Activated T-helper 1 cell treated with Interleukin-2 at 50 U/mL for 16 hours (primary cell): ENCODE measurements around the gene PHAX.
"Not testable (repeated sequence)": the region's sequence is repeated elsewhere in the genome, so short reads cannot be mapped to it uniquely, and the experiment has no call there.

Experiments used
- DNase-seq: peaks from one replicate; pipeline ENCODE4 v3.0.0-alpha.2; 2020; ENCODE audit warnings: low read depth

The PHAX gene

DNA sequence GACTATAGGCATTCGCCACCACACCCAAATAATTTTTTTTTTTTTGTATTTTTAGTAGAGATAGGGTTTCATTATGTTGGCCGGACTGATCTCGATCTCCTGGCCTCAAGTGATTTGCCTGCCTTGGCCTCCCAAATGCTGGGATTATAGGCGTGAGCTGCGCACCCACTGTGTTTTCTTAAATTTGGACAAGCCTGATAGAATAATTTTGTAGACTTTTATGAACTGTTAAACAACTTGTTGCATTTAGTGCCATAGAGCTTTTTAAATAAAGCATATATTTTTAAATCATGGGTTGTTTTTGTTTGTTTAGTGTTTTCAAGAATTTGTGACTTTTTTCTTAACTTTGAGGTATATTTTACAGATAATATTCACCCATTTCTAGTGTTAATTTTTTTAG is 4.8 kb downstream of the PHAX start:
- DNase-seq, result no peak

DNA sequence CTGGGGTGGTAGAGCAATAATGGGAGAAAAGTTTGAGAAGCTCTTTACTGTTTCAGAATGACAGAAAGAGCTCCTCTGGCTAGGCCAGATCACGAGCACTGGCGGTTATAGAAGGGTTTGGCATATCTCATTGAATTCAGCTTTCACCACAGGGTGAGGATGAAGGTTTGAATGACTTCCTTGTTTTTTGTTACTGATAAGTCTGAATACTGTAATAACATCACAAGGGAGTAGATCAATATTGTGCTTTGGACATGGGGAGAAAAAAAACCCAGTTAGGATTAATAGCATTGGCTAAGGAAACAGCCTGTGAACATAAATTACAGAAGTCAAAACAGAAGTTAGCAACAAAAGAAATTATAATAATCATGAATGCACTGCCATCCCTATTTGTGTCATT is 9.4 kb downstream of the PHAX start:
- DNase-seq, result no peak

DNA sequence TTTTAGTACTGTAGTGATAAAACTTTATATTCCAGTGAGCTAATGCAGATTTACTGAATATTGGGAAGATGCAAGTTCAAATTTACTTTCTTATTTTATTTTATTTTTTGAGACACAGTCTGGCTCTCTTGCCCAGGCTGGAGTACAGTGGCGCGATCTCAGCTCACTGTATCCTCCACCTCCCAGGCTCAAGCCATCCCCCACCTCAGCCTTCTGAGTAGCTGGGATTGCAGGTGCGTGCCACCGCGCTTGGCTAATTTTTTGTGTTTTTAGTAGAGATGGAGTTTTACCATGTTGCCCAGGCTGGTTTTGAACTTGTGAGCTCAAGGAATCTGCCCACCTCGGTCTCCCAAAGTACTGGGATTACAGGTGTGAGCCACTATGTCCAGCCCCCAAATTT is 9.9 kb downstream of the PHAX start:
- no peak for DNase-seq

DNA sequence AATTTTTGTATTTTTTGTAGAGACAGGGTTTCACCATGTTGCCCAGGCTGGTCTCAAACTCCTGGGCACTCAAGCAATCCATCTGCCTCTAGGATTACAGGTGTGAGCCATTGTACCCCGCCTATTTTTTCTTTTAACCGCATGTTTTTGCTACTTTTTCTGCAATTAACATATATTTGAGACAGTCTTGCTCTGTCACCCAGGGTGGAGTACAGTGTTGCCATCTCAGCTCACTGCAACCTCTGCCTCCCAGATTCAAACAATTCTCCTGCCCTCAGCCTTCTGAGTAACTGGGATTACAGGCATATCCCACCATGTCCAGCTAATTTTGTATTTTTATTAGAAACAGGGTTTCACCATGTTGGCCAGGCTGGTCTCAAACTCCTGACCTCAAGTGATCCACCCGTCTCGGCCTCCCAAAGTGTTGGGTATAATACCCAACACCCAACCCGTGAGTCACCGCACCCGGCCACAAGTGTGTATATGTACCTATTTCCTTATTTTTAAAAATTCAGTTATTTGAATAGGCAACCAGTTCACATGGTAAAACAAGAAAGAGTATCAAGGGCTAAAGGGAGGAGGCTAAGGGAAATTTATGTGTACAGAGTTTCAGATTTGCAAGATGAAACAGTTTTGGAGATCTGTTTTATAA is 13.3 kb downstream of the PHAX start:
- no peak for DNase-seq

DNA sequence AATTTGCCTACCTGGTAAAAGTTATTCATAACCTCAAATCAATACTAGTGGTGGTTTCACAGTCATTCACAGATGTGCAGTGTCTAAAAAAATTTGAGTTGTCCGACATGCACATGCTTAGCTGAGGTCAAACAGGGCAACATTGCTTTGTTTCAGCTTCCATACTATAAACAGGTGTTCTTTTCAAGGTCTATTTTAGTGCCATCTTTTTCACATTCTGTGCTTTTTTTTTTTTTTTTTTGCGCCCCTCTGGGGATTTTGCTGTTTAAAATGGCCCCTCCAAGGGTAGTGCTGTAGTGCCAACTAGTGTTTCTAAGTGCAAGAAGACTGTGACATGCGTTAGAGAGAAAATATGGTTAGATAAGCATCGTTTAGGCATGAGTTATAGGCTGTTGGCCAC is 14.5 kb downstream of the PHAX start:
- DNase-seq, result no peak

DNA sequence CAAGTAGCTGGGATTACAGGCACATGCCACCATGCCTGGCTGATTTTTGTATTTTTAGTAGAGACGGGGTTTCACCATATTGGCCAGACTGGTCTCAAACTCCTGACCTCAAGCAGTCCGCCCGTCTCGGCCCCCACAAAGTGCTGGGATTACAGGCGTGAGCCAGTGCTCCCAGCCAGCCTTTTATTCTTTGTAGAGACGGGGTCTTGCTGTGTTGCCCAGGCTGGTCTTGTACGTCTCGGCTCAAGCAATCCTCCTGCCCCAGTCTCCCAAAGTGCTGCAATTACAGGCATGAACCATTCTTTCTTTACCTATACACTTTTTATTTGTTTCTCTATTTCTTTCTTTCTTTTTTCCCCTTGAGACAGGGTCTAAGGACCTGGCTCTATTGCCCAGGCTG is 16.9 kb downstream of the PHAX start:
- not testable (repeated sequence) for DNase-seq

DNA sequence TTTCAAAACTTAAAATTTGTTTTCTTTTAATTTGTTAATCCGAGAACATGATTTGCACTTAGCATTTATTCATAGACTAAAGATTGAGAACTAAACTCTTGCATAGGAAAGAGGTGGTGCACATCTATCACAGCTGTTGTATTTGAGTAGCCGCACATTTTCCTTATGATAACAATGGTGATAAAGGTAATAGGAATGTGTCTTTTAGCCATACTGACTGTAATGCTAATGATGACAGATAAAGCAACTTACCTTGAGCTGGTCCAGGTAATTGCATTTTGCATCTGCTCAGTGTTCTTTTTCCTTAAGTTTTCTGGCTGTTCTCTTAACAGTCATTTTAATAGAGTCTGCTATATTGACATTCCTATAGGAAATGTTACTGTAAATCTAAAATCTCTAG is 19.0 kb downstream of the PHAX start:
- no peak for DNase-seq

DNA sequence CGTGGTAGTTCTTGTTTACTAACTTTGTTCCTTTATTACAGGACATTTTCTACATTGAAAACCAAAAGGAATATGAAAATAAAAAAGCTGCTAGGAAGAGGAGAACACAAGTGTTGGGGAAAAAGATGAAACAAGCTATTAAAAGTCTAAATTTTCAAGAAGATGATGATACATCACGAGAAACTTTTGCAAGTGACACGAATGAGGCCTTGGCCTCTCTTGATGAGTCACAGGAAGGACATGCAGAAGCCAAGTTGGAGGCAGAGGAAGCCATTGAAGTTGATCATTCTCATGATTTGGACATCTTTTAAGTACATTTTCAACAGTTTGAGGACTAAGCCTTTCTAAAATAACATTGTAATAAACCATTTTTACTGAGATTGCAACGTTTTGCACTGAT is 23.8 kb downstream of the PHAX start:
- no peak for DNase-seq

DNA sequence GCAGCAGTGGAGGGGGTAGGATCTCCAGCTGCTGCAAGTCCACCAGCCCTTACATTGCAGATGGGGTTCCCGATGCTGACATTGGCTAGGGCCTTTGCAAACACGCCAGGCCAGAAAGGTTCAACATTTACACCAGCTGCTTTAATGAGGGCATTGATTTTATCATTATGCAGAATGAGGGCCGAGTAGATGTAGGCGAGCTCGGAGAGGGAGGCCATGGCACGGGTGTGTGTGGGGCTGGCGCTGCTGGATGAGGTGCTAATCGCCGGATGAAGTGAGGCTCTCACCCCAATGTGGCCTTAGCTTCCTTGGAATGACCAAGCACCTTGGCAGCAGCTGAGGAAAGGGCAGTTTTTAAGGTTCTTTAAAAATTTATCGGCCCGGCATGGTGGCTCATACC is 27.4 kb downstream of the PHAX start:
- no peak for DNase-seq

DNA sequence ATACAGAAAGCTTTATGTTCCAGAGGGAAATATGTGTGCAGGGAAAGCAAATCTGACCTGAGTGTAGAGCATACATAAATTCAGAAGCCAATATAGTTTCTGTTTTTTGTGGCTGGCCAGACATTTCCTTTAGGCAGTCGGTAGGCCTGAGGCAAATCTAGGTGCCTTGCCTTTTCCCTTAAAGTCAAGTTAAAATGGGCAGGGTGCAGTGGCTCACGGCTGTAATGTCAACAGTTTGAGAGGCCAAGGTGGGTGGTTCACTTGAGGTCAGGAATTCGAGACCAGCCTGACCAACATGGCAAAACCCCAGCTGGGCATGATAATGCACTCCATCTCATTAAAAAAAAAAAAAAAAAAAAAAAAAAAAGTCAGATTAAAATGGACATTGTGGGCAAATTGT is 31.2 kb downstream of the PHAX start:
- DNase-seq, result no peak

DNA sequence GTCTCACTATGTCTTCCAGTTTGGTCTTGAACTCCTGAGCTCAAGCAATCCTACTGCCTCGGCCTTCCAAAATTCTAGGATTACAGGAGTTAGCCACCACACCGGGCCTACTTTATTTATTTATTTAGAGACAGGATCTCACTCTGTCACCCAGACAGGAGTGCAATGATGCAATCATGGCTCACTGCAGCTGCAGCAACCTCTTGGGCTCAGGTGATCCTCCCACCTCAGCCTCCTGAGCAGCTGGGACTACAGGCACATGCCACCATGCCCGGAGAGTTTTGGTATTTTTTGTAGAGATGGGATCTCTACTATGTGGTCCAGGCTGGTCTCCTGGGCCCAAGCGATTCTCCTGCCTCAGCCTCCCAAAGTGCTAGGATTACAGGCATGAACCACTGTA is 32.8 kb downstream of the PHAX start:
- DNase-seq, result no peak

DNA sequence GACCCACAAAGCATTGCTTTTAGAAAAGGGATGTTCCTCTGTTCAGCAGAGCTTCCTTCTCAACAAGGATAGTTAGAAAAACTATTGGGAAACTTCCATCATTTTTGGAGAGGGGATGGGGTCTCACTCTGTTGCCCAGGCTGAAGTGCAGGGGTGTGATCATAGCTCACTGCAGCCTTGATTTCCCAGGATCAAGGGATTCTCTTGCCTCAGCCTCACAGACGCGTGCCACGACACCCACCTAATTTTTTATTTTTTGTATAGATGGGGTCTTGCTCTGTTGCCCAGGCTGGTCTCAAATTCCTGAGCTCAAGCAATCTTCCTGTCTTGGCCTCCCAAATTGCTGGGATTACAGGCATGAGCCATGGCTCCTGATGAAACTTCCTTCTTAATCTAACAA is 34.8 kb downstream of the PHAX start:
- DNase-seq, result no peak

DNA sequence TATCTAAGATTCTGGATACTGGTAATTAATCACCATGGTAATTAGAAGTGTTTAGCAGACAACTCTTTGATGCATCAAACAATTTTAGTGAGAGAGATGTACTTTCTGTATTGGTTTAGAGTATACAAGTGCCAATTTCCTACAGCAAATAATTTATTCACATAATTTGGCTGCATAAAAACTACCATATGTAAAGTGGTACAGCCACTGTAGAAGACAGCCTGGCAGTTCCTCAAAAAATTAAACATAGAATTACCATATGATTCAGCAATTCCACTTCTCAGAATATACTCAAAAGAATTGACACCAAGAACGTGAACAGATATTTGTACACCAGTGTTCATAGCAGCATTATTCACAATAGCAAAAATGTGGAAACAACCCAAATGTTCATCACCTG is 36.2 kb downstream of the PHAX start:
- DNase-seq, result no peak

DNA sequence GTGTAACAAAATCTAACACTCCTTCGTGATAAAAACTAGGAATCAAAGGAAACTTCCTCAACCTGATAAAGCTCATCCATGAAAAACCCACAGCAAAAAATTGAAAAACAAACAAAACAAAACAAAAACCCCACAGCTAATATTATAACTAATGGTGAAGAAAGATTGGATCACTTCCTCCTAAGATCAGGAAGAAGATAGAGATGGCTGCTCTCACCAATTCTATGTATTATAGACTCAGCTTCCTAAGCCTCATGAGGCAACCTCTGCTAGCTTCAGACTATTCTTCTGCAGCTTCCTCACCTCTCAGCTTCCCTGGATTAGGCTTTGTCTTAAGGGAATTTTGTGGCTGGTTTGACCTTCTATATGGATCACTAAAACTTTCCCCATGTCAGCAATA is 40.1 kb downstream of the PHAX start:
- no peak for DNase-seq

DNA sequence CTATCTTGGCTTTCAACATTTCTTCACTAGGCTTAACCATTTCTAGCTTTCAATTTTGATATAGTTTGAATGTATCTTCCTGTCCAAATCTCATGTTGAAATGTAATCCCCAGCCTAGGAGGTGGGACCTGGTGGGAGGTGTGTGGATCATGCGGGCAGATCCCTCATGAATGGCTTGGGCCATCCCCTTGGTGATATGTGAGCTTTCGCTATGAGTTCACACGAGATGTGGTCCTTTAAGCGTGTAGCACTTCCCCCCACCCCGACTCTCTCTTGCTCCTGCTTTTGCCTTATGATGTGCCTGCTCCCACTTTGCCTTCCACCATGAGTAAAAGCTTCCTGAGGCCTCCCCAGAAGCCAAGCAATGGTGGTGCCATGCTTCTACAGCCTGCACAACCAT is 40.6 kb downstream of the PHAX start:
- DNase-seq, result no peak

DNA sequence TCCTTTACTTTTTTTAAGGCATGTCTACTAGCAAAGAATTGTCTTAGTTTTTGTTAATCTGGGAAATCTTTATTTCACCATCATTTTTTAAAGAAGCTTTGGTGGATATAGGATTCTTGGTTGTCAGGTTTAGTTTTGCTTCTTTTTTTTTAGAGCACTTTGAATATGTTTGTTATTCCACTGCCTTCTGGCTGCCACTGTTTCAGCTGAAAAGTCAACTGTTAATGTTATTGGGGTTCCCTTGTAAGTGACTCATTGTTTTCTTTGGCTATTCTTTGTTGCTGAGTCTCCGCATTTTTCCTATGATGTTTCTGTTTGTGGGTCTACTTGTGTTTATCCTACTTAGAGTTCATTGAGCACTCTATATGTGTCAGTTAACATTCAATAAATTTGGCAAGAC is 44.4 kb downstream of the PHAX start:
- no peak for DNase-seq

DNA sequence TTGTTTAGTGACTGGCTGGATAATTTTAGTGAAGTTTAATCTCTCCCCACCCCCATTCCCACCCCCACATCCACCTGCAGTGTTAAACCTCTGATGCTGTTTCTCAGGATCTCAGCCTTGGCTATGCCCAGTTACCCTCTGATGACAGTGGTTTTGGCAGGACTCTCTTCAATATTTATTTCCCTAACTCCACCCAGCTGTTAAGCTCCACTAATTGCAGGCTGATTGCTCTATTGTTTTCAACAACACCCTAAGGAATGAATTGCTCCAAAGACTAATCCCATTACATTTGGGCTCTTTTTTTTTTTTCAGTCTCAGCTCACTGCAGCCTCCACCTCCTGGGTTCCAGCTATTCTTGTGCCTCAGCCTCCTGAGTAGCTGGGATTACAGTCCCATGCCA is 46.3 kb downstream of the PHAX start:
- no peak for DNase-seq

DNA sequence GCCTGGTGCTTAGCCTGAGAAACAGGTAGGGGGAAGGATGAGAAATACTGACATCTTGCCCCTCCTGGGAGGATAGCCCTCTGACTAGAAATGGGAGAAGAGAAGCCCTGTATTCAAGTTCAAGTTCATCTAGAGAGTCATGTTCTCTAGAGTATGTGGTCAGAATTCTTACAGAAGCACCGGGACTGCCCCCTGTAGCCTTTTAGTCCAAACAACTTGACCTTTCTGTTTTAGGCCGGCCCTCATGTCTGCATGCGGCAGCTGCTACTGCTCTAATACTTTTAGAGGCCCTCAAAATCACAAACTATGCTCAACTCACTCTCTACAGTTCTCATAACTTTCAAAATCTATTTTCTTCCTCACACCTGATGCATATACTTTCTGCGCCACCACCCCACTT is 47.7 kb downstream of the PHAX start:
- no peak for DNase-seq

DNA sequence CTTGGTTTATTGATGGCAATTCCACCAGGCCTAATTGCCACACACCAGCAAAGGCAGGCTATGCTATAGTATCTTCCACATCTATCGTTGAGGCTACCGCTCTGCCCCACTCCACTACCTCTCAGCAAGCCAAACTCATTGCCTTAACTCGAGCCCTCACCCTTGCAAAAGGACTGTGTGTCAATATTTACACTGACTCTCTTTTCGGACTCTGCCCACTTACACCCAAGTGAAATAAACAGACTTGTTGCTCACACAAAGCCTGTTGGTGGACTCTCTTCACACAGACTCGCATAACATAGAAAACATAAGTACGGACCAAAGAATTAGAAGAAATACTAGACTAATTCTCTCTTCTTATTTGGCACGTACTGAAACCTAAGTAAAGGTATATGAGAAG is 48.3 kb downstream of the PHAX start:
- not testable (repeated sequence) for DNase-seq

DNA sequence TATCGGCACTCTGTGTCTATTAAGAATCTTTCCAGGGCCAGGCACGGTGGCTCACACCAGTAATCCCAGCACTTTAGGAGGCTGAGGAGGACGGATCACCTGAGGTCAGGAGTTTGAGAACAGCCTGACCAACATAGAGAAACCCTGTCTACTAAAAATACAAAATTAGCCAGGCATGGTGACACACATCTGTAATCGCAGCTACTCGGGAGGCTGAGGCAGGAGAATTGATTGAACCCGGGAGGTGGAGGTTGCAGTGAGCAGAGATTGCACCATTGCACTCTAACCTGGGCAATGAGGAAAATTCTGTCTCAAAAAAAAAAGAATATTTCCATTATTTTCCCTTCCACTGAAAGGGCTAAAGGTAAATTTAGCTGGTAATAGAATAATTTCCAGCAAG is 49.0 kb downstream of the PHAX start:
- not testable (repeated sequence) for DNase-seq

DNA sequence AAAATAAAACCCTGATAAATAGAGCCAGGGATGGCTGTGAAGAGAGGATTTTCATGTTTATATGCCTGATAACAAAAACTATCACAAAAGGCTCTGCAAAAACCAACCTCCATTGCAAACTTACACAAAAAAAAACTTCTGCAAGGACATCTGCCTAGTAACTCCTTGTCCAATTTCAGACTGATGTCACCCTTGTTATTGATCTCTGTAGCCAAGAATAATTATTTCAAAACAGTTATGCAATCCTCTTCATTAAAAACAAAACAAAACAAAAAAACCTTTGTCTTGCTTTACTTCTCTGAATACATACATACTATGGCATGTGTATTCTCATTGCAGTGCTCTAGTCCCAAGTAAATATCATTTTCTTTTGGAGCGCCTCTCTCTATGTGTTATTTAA is 49.7 kb downstream of the PHAX start:
- DNase-seq, result no peak

DNA sequence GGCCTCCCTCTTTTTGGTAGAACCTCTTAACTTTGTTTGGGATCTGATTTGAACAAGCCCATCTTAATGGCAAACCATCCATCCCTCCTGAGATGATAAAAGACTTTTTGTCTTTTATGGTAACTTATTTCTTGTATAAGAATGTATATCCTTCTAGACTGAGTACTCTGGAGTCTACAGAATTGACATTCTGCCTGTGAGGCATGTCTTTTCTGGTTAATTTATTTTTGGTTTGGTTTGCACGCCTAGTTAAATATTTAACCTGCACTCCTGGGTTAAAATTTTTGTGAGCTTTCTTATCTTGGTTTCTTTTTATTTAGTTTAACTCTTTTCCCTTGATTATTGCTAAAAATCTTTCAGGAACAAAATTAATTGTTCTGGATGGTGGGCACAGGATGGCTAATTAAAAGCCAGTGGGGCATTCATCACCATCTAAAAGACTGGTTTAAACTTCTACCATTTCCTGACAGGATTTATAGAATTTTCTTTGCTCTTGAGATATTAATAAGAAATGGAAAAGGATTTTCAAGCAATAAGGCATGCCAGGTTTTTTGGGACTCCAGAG is 50.3 kb downstream of the PHAX start:
- no peak for DNase-seq

DNA sequence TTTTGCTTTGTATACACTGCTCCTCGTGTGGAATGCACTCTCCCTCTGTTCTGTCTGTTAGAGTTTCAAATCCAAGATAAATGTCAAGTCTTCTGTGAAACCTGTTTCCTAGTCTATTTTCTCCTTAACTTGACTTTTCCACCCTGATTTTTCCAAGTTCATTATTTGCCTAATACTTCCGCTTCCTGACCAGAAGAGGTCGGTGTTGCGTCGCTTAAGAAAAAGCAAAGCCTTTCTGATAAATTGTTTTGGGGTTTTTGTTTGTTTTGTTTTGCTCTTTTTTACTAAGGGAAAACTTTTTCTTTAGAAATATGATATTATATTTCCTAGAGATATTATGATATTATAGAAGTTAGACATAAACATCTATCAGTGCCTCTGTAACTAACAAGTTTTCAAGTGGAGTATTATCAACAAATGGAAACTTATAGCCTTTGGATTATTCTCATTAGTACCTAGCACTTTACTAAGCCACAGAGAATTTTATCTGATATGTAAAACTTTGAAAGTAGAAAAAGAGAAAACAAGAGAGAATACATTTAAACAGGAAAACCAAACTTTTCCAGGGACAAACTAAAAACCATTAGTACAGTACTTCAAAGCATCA is 55.8 kb downstream of the PHAX start:
- no peak for DNase-seq

DNA sequence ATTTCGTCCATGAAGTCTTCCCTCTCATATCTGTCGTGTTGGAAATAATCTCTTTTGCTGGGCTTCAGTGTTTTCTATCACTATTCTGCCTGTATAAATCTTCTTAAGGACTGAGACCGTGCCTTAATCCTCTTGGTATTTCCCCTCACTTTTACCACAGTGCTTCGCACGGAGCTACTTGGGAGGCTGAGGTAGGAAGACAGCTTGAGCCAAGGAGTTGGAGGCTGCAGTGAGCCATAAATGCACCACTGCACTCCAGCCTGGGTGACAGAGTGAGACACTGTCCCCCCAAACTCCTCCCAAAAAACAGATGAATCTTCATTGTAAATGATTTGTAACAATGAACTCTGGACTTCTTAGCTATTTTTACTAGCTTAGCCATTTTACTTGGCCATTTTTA is 57.8 kb downstream of the PHAX start:
- no peak for DNase-seq
